HG03558 (cell line): ENCODE data around the gene RBM5.
"Not testable (repeated sequence)": the region's sequence is repeated elsewhere in the genome, so short reads cannot be mapped to it uniquely, and the experiment has no call there.

Experiments
- ATAC-seq: cut with Tn5 transposase; IDR thresholded peaks from one replicate; pipeline ENCODE4 v1.9.1; 2021; ENCODE audit warnings: moderate number of reproducible peaks; ENCODE audit not compliant: unreplicated experiment; ENCODE audit errors: extremely low read depth

RBM5 gene

DNA sequence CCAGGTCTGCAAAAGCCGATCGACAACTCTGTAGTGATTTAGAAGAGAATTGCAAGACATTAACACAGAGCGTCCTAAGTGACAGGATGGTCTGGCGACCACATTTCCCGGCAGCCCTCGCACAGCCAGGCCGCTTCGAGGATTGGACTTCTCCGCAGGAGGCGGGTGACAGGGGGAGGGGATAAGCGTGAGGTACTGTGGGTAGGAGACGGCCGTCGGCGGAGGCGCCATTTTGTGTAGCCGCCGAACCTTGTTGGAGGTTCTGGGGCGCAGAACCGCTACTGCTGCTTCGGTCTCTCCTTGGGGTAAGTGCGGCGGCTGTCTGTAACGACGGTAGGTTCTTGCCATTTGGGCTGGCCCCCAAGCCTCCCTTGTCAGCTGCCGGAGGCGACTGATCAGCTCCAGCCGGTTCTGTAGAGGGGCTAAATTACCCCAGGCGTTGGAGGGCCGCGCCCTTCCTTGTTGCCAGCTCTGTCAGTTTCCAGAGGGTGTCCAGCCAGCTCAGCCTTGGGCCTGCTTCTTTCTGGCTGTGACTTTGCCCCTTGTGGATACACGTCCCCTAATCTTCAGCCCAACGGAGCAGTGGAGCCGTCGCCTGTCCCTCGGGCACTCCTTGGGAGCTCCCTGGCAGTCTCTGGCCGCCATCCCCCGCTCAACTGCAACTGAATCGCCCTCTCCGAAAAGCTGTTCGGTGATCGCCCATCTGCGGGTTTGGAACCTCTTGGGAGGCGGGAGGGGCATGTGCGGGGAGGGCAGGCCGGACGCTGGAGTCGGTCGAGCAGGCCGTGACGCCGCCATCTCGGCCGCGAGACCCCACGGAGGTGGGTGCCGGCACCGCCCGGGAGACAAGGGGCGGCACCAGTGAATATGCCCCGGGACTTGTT is at the start of gene RBM5:
RBM5 (plus strand) TSS at position 195 of the 884 bp plus-strand sequence. CDS start 1,516 bp downstream, outside the sequence.
- peak; percentile 71 for ATAC-seq

DNA sequence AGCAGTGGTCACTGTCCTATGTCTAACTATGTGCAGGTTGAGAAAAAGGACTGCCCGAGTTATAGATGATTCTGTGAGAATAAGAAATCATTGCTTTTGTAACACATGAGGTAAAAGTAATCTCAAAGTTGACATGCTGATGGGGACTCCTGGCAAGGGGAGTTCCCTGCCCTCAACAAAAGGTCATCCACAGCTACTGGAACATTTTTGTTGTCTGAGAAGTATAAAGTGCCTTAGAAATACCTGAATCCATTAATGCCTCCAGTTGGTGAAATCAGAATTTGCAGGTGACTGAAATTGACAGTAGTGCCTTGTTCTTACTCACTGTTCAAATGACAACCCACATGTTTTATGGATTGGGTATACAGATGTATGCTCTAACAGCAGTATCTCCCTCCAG is 43.7 kb upstream of the RBM5 start:
- ATAC-seq = no peak

DNA sequence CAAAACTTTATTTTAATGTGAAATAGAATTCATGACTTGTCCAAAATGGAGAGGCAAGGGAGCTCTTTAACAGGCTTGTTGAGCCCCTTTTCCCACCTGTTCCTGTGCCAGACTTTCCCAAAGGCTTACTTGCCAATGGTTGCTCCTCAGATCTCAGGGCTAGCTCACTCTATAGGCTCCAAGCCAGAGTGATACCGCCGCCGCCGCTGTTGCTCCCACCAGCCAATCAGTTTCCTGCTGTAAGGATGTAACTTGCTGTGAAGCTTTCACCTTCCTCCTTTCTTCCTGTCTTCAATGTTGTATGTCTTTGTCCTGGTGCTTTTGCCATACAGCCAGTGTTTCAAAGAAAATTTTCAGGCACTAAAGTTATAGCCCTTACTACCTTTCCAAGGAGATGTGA is 41.3 kb upstream of the RBM5 start:
- ATAC-seq = no peak

DNA sequence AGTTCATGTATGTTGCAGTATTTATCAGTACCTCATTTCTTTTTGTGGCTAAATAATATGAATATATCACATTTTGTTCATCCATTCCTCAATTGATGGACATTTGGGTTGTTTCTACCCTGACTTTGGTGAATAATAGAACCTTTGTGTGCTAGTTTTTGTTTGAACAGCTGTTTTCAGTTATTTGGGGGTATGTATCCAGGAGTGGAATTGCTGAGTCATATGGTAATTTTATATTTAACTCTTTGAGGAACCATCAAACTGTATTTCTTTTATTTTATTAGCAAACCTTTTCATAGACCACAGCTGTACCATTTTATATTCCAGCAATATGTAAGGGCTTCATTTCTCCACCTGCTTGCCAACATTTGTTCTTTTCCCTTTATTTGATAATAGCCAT is 38.4 kb upstream of the RBM5 start:
- no peak for ATAC-seq

DNA sequence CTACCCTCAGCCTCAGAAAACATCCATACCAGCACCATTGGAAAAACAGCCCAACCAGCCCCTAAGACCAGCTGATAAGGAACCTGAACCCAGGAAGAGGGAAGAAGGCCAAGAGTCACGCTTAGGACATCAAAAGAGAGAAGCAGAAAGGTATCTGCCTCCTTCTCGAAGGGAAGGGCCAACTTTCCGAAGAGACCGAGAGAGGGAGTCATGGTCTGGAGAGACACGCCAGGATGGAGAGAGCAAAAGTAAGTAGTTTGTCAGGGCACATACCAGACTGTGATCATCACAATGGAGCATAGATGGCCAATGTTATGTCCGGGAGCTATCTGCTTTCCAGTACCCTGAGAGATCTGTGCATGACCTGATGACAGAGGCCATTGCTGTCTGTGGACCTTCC is 31.0 kb upstream of the RBM5 start:
- ATAC-seq = no peak

DNA sequence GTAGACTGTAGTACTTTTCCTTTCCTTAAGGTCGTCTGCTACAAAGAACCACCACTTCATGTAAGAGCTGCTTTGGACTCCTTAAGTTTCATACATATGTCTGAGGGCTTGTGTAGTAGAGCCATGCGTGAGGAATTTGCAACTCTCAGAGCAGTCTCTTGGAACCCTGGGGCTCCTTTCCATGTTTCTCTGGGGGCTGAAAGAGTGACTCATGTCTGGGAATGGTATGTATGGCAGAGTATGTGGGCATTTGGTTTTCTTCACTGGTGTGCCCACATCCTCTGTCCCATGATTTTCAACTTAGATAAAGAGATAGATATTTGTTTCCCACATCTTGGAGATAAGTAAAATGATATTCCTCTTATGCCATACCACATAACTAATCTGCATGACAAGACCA is 20.6 kb upstream of the RBM5 start:
- ATAC-seq = no peak

DNA sequence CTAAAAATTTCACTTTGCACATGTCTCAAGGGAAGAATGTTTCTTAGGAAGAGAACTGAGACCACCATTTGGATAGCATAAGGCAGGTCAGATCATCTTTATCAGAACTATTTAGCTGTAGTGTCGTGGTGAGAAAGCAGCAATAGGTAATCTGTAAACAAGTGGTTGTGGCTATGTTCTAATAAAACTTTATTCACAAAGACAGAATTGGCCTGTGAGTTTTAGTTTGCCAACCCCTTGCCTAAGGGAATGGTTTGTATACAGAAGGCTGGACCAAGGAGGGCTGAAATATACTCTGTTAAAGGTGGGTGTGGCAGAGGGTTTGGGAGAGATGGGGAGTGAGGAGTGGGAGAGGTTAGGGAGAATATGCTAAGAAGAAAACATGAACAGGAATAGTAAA is 10.6 kb upstream of the RBM5 start:
- ATAC-seq = no peak

DNA sequence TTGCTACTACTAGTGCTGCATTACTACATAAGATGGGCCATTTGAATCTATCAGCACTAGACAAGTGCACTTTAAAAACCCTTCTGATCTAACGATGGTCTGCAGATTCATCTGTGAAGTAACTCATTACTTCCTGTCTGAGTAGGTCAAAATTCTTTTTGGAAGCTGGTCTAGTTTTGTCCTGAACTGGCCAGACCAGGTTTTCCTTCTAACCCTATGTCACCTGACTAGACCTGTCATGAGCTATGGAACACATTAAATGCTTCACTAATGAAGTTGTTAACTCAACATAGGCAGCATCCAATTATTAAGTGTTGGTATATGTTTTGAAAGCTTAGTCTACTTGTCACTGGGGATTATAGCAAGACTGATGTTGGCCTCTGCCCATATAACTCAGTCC is 10.1 kb upstream of the RBM5 start:
- no peak for ATAC-seq

DNA sequence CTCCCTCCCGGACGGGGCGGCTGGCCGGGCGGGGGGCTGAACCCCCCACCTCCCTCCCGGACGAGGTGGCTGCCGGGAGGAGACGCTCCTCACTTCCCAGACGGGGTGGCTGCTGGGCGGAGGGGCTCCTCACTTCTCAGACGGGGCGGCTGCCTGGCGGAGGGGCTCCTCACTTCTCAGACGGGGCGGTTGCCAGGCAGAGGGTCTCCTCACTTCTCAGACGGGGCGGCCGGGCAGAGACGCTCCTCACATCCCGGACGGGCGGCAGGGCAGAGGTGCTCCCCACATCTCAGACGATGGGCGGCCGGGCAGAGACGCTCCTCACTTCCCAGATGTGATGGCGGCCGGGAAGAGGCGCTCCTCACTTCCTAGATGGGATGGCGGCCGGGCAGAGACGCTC is 3.8 kb upstream of the RBM5 start:
- ATAC-seq = not testable (repeated sequence)

DNA sequence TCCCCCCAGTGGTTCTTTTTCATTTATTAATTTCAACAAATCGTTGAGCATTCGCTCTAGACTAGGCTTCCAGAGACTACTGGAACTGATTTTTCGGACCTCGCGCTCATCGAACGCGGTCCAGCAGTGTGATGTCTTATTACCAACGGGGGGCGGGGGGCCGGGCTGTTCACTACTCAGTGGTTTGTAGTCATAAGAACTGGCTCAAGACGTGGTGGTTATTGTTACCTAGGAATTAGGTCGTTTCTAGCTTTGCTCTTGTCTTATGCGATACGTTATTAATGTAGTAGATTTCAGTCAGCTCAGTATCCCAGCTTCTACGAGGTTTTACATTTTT is 858 bp downstream of the RBM5 start:
- ATAC-seq = no peak

DNA sequence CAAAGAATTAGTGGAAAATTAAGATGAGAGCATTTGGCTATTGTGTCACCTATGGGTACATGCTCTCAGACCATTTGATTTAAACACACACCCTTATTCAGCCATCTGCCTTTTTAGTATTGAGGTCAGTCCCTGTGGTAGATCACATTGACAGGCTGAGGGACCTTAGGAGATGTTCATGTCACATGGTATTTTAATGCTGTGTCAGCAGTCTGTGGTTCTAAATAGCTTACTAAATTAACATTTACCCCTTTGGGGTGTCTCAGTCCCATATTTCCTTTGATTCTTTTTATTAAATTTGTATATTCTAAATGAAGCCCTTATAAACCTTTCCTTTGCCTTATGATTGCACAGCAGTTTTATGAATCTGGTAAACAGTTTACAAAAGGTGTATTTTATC is 2.3 kb downstream of the RBM5 start:
- no peak for ATAC-seq

DNA sequence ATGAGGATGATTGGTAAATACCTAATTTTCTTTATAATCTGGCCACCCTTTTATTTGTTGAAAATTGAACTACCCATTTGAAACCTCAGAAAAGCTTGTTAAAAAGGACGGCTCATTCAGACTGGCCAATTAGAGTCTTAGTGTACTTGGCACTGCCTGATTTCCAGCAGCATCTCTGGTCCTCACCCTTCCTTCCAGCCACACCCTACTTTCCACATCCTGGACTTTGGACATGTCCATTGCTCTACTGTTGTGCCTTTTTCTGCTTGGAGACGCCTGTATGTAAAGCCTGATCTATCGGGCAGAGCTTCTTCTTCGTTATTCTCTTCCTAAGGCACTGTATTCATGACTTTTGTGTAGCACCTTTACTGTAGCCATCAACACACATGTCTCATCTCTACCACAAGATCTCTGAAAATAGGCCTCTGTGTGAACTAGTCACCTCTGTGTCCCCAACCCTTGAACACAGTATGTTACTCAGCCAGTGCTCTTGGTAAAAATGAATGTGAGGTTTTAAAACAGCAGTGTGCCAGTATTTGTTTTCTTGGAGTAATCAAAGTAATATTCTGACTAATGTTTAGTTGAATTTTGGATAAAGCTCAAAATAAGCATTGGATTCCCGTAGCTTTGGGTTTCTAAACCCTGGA is 6.8 kb downstream of the RBM5 start:
- ATAC-seq = no peak

DNA sequence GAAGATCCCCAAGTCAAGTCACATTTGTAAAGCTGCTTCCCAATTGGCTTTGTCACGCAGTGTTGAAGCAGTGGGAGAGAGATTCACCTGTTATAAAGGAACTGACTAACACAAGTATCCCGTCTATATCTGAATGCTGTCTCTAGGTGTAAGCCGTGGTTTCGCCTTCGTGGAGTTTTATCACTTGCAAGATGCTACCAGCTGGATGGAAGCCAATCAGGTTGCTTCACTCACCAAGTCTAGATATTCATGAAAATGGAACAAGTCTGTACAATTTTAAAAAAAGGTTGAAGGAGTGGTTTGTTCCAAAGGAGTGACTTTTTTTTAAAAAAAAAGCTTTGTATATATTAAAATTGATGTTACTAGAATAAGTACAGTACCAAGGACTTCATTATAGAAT is 11.7 kb downstream of the RBM5 start:
- ATAC-seq = no peak

DNA sequence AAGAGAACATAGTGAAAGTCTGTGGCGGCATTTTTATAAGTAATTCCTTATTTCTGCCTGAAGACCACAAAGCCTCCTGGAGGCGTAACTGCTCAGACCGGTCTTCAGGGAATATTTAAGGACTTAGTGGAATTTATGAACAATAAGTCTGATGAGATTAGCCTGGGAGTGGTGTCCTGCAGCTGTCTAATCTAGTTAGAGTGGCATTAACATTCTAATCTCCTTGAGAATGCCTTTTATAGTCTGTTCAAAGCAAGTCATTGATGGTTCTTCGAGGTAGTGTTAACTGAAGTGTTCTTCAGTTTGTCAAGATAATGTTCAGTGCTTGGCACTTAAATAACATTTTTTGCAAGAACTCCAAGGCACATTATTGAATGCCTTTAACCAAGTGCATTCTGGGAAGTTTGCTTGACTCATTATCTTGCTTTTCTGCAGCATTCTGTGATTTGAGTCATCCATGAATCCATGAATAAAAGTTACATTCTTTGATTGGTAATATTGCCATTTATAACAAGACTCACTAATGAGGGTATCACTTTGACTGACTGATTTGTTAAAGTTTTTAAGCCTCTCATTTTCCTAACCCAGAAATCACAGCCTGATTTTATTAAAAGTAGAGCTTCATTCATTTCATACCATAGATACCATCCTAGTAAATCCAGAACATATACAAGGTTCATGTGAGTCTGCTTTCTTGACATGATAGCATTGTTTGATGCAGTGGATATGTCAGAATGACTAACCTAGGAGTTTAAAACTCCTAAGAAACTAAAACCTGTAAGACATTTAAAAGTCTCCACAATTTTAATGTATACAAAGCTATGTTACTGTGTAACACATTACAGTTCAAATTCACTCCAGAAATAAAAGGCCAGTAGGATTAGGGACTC is 12.5 kb downstream of the RBM5 start:
- ATAC-seq = no peak

DNA sequence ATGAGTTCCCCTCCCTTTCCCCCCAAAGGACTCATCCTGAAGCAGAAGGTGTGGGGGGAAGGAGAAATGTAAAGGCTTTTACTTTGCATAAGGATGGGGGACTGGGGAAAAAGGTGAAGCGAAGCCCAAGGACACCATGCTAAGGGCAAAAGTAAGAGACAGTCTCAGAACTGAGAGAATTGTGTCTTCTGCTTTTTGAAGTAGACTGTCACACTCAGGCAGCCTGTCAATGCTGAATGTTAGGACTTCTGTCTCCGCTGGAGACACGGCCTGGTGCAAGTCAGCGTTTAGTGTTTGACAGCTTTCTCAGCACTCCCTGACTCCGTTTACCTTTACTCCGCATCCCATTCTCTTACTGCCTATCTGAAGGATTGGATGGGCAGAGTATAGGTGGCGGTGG is 13.8 kb downstream of the RBM5 start:
- ATAC-seq = no peak

DNA sequence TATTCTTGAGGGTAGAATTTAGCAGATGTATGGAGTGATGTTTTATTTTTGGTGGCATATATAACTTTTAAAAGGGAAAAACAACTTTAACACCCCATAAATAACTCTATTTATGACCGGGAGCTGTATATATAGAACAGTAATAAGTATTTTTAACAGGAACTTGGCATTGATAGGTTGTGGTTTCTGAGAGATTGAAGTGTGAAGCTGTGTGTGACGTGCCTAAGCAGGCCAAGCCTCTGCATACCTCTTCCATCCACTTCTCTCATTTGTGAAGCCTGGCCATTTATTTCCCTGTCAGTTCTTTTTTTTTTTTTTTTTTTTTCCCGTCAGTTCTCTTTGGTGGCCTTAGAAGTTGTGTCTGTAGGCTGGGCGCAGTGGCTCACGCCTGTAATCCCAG is 23.0 kb downstream of the RBM5 start:
- no peak for ATAC-seq

DNA sequence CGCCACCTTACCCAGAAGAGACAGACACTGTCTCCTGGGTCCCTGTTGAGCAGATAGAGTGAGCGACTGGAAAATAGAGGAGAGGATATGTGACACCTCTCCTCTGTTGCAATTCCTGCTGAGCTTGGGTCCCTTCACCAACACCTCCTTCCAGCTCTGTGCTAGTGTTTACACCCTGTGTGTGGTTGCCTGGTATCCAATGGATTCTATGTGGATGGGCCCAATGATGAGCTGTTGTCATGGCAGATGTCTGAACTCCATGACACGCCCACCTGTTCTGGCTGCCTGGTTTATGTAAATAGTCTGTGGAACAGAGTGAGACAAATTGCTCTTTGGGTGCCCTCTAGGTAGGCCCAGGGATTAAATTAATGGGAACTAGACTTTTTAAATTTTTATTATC is 23.7 kb downstream of the RBM5 start:
- no peak for ATAC-seq

DNA sequence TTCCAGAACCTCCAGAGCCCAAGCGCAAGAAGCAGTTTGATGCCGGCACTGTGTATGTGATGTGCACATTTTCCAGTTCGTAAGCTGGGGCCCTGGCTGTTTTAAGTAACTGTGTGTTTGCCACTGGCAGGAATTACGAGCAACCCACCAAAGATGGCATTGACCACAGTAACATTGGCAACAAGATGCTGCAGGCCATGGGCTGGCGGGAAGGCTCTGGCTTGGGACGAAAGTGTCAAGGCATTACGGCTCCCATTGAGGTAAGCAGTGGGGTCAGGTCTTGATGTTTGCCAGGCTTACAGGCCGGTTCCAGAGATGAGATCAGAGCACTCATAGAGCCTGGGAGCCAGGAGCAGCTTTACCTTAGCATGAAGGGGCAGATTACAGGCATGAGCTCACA is 28.4 kb downstream of the RBM5 start:
- ATAC-seq = no peak

DNA sequence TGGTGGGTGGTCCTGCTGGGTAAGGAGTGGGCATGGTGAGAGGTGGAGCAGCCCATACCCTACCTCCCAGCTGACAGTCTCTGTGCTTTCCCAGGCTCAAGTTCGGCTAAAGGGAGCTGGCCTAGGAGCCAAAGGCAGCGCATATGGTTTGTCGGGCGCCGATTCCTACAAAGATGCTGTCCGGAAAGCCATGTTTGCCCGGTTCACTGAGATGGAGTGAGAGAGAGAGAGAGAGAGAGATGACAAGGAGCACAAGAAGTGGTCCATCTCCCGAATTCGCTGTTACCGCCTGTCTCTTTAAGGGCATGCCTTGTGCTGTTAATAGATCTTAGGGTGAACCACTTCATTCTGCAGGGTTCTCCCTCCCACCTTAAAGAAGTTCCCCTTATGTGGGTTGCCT is 29.5 kb downstream of the RBM5 start:
- ATAC-seq = no peak

DNA sequence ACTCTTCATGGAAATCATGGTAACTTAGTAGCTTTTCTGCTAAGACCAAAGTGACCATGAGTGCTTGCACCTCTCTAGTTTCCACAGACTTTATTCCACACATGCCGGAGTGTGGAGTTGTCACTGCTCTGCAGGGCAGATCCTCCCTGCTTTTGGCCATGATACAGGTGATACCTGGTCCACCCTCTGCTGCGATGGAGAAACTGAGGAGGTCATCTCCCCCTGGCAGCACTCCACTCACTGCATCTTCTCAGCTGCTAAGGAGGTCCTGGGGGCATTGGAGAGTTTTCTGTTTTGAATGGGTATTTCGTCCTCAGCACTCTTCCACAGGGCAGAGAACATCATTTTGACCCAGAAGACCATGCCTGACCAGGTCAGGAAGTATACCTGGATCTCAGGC is 31.1 kb downstream of the RBM5 start:
- ATAC-seq = no peak
